ENCODE results near the gene SPEF1.

The SPEF1 gene

DNA sequence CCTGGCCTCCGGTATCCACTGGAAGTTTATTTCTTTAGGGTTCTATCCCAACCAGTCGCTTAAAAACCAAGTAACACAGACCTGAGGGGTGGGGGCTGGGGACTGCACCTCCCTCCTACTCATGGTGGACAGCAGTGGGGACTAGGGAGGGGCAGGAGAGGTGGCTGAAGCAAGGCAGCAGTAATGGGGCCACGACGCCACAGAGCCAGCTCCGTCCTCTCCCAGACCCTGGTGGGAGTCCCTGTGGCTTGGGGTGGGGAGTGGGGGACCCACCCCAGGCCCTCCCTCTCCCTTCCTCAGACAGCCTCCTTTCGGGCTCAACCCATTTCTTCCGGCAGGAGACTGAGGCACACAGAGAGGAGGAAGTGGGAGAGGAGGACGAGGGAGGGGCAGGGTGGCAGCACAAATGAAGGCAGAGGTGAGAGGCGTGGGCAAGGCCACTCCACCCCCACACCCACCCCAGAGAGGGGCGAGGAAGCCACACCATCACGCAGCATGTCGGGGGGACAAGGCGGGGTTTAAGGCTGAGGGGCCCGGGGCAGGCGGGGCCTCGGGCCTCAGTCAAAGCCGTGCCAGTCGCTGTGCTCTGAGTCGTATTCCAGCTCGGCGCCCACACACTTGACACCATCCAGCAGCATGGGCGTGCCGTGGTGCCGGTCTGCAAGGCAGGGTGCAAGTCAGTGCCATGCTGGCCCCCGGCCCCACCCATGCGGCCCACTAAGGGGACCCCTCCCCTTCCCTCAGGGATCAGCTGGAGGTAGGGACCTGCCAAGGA is 27.6 kb downstream of the SPEF1 start:
- H3K4me3 ChIP-seq (ENCODE audit: low read depth, low read length), result no peak overlapping the region

GRCh38 chr20:3753098-3753497 is 28.1 kb downstream of the SPEF1 start:
- no peak for DNase-seq (ENCODE audit: low read depth)
- no peak overlapping the region for H3K4me3 ChIP-seq (ENCODE audit: low read depth, low read length)

More for the DNA sequence above, 27.6 kb downstream of the SPEF1 start:
- DNase-seq (ENCODE audit: low read depth), result no peak

DNA sequence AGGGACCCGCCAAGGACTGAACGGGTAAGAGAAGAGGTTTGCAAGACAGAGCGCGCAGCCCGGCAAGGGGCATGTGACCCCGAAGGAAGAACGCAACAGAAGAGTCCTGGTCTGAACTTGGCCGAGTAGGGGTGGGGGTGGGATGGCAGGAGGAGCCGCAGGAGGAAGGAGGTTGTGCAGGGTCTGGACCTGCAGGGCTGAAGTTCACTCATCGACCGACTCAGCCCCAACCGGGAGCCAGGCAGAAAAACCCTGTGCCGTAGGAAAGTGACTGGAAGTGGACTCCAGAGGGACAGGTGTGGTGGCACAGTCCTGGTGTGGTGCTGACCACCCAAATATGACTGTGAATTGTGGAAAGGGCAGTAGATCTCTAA is 28.9 kb downstream of the SPEF1 start:
- no peak overlapping the region for H3K4me3 ChIP-seq (ENCODE audit: low read depth, low read length)
- DNase-seq (ENCODE audit: low read depth), result no peak

DNA sequence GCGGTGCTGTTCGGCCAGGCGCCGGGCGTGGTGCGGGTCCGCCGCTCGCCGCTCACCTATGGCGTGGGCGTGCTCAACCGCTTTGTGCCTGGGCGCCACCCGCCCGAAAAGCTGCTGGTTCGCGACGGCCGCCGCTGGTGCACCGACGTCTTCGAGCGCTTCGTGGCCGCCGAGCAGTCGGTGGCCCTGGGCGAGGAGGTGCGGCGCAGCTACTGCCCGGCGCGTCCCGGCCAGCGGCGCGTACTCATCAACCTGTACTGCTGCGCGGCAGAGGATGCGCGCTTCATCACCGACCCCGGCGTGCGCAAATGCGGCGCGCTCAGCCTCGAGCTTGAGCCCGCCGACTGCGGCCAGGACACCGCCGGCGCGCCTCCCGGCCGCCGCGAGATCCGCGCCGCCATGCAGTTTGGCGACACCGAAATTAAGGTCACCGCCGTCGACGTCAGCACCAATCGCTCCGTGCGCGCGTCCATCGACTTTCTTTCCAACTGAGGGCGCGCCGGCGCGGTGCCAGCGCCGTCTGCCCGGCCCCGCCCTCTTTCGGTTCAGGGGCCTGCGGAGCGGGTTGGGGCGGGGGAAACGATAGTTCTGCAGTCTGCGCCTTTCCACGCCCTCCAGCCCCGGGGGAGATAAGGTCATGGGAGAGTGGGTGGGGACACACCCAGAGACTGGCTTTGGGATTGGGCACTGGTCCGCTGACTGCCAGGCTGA is 29.4 kb downstream of the SPEF1 start:
- DNase-seq (ENCODE audit: low read depth), result no peak
- H3K4me3 ChIP-seq (ENCODE audit: low read depth, low read length), result no peak overlapping the region

DNA sequence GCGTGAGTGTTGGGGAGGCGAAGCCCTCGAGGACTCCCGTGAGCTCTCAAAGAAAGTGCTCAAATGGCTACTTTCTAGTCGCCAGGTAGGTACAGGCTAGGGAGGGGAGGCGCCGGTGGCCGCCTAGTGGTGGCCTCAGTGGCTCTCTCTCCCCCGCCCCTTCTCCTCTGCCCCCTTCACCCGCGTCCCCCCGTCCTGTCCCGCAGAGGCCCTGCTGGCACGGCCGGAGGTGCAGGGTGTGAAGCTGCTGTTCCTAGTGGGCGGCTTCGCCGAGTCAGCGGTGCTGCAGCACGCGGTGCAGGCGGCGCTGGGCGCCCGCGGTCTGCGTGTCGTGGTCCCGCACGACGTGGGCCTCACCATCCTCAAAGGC is 30.0 kb downstream of the SPEF1 start:
- no peak overlapping the region for H3K4me3 ChIP-seq (ENCODE audit: low read depth, low read length)
- DNase-seq (ENCODE audit: low read depth), result no peak

- no peak overlapping the region for H3K4me3 ChIP-seq (ENCODE audit: low read depth, low read length)
These were observed 31.3 kb downstream of the SPEF1 start for GRCh38 chr20:3749689-3750531.

DNA sequence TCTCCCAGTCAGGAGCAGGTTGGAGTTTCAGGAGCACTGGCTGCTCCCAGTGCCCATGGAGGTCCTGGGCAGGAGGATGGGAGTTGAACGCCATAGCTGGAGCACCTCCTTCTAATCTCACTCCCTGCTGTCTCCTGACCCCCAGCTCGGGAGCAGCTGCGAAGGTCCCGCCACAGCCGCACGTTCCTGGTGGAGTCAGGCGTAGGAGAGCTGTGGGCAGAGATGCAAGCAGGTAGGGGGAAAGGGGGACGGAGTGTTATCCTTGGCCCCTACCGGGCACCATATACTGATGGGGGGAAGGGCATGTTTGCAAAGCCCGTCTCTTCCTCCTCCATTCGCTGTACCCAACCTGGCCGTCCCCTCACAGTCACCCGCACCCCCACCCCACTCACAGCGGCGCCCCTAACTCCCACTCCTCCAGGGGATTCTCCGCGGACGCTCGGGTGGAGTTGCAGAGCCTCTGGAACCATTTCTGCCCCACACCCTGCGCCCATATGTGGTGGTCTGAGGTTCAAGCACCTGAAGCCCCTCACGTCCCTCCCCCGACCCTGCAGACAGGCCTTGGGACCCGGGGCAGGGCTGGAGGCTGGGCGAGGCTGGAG is 32.1 kb downstream of the SPEF1 start:
- no peak overlapping the region for H3K4me3 ChIP-seq (ENCODE audit: low read depth, low read length)
- DNase-seq (ENCODE audit: low read depth), result no peak

More at GRCh38 chr20:3749689-3750531, 31.3 kb downstream of the SPEF1 start:
- DNase-seq (ENCODE audit: low read depth), result no peak

DNA sequence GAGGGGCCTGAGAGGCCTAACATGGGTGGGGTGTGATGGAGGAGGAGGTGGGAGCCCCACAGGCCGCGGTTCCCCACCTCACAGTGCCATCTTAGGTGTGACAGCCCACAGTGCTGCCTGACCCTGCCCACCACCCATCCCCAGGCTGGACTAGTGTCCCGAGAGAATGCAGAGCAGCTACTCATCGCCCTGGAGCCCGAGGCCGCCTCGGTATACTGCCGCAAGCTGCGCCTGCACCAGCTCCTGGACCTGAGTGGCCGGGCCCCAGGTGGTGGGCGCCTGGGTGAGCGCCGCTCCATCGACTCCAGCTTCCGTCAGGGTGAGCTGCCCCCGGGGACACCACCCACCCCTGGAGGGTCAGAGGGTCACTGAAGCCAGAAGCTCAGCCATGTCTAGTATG is 33.2 kb downstream of the SPEF1 start:
- H3K4me3 ChIP-seq (ENCODE audit: low read depth, low read length), result no peak overlapping the region
- no peak for DNase-seq (ENCODE audit: low read depth)

DNA sequence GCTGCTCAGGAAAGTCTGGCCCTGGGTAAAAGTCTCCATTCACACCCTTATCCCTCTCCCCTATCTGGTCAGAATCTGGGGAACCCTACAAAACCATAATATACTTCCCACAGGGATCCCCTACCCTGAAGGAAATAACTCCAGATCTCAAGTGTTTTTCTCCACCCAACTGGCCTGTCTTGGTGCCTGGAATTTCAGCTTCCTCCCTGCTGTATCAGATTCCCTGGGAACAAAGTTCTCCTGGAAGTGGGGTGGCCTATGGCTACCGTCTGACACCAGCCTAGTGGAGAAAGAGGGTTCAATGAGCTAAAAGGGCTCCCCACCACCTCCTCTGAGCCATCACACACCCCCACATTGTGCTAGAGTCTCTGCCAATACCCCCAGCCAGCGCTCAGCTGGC is 33.8 kb downstream of the SPEF1 start:
- DNase-seq (ENCODE audit: low read depth), result no peak
- no peak overlapping the region for H3K4me3 ChIP-seq (ENCODE audit: low read depth, low read length)

DNA sequence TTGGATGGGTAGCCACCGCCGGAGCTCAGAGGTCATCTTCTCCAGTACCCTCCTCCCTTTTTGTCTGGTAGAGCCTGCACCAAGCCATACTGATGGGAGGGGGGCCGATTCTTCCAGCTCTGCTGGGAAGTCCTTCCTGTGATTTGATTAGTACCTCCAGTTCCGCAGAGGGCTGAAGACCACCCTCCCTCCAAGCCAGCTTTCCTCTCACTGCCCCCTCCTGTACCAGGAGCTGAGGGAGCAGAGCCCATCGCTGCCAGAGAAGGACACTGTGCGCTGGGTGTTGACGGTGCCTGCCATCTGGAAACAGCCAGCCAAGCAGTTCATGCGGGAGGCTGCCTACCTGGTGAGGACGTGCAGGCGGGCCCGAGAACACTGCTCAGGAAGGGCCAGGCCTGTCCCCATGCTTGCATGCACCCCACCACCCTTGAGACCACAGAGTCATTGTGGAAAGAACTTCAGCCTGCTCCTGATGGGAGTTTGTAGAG is 35.5 kb downstream of the SPEF1 start:
- DNase-seq (ENCODE audit: low read depth), result no peak
- H3K4me3 ChIP-seq (ENCODE audit: low read depth, low read length), result no peak overlapping the region

DNA sequence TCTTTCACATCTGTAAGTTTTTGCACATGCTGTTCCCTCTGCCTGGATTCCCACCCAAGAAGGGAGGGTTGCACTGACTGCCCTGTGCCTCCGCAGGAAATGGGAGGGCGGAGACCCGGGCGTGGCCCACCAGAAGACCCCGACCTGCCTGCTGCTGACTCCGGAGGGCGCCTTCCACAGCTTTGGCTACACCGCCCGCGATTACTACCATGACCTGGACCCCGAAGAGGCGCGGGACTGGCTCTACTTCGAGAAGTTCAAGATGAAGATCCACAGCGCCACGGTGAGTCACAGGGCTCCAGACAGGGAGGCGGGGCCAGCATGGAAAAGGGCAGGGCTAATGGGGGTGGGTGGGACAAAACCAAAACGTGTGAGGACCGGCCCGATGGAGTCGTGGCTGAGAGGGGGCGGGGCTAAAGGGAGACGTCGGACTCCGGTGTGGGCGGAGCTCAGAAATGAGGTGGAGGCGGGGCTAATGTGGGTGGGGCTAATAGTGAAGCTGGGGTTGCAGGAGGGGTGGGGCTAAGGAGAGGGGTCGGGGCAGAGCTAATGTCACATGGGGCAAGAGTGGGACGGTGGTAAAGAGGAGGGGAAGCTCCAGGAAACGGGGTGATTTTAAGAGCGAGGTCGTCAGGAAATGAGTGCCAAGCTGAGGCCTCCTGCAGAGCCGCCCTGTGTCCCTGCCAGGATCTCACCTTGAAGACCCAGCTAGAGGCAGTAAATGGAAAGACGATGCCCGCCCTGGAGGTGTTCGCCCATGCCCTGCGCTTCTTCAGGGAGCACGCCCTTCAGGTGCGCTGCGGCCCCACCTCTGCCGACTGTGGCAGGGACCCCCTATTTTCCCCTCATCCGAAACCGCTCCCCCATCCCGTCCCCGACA is 36.2 kb downstream of the SPEF1 start:
- H3K4me3 ChIP-seq (ENCODE audit: low read depth, low read length), result no peak overlapping the region

GRCh38 chr20:3744037-3744436 is 37.2 kb downstream of the SPEF1 start:
- no peak overlapping the region for H3K4me3 ChIP-seq (ENCODE audit: low read depth, low read length)
- no peak for DNase-seq (ENCODE audit: low read depth)

More for the DNA sequence above, 36.2 kb downstream of the SPEF1 start:
- no peak for DNase-seq (ENCODE audit: low read depth)

DNA sequence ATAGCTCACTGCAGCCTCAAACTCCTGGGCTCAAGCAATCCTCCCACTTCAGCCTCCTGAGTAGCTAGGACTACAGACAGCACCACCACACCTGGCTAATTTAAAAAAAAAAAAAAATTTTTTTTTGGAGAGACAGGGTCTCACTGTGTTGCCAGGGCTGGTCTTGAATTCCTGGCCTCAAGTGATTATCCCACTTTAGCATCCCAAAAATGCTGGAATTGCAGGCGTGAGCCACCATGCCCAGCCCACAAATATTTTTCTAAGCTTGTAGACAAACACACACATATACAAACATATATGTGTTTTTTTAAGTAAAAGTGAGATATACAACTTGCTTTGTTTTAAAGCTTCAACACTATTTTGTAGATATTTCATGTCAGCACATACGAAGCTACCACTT is 38.0 kb downstream of the SPEF1 start:
- no peak overlapping the region for H3K4me3 ChIP-seq (ENCODE audit: low read depth, low read length)
- DNase-seq (ENCODE audit: low read depth), result no peak

DNA sequence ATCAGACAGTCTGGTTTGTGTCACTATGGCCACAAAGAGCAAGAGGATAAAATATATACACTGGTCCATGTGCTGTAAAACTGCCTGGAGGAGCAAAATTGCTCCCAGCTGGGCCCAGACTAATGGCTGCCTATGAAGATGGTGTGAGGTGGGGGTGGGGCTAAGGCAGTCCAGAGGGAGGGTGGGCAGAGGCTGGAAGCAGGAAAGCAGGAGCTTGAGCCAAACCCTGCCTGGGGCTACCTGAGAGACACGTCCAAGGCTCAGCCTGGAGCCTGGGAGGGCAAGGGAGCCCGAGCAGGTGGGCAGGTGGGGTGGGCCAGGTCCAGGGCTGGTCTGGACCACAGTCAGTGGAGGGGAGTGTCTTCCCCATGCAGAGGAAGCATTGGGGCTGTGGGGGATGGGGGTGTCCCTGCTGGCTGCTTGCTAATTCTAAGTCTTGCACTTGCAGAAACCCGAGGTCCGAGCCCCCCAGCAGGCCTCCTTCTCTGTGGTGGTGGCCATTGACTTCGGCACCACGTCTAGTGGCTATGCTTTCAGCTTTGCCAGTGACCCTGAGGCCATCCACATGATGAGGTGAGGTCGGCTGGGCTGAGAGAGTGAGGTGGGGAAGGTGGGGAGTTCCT is 39.3 kb downstream of the SPEF1 start:
- no peak for DNase-seq (ENCODE audit: low read depth)
- H3K4me3 ChIP-seq (ENCODE audit: low read depth, low read length), result no peak overlapping the region

DNA sequence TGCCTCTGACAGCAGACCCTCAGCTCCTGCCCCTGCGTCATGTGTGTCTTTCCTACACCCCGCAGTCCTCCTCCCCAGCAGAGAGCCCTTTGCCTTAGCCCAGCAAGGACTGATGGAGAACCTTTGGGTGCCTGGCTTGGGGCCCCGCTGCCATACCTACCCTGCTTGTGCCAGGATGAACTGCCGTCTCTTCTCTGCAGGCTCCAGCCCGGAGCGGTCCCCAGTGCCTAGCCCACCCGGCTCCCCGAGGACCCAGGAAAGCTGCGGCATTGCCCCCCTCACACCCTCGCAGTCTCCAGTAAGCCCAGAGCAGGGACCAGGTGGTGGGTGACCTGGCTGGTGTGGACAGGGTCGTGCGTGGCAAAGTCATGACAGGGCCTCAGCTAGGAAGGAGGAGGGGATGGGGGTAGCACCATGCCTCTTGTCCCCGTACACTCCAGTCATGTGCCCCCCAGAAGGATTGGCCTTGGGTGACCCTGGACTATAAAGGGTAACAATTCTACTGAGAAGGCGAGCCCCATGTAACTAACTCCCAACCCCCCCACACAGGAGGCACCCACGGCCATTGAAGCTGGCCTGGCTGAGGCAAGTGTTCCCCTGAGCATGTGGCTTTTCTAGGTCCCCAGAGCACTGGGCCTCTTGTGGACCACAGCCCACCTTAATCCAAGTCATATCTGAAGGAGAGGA is 40.5 kb downstream of the SPEF1 start:
- H3K4me3 ChIP-seq (ENCODE audit: low read depth, low read length), result no peak overlapping the region
- DNase-seq (ENCODE audit: low read depth), result no peak

GRCh38 chr20:3739926-3740451 is 41.3 kb downstream of the SPEF1 start:
- no peak overlapping the region for H3K4me3 ChIP-seq (ENCODE audit: low read depth, low read length)
- no peak for DNase-seq (ENCODE audit: low read depth)

GRCh38 chr20:3739054-3739925 is 42.0 kb downstream of the SPEF1 start:
- no peak overlapping the region for H3K4me3 ChIP-seq (ENCODE audit: low read depth, low read length)
- DNase-seq (ENCODE audit: low read depth), result no peak

Measured in skeletal muscle cell (primary cell).